Measurements from ENCODE around the gene IL17RC. TPM values are rescaled to one million over a fixed set of nuclear protein-coding genes. Genes with fewer than 3 reads are reported as not detected.

The IL17RC gene
- total RNA-seq, 120 experiments from 2014 or later: 11.3 to 43.7 (median 21.9) TPM

Other genes with a start within 250 kb of the IL17RC start
- 10 to 100 TPM in 118 of 120 experiments, 1 to 10 TPM in 2; 9.3 to 46.6 (median 24.9) TPM for gene CPNE9, start 213.3 kb upstream of the IL17RC start, total RNA-seq
- 10 to 100 TPM; 10.7 to 25.9 (median 16.3) TPM for gene BRPF1, start 185.4 kb upstream of the IL17RC start, total RNA-seq
- gene OGG1, start 167.1 kb upstream of the IL17RC start, total RNA-seq: 10 to 100 TPM; 18.6 to 54.6 (median 30.3) TPM
- 10 to 100 TPM; 23.2 to 90.8 (median 62.7) TPM for gene CAMK1, start 147.2 kb upstream of the IL17RC start, total RNA-seq
- gene TADA3, start 124.6 kb upstream of the IL17RC start, total RNA-seq: 10 to 100 TPM; 38.3 to 82.0 (median 54.2) TPM
- 100 to 1,000 TPM in 92 of 120 experiments, 10 to 100 TPM in 28; 82.2 to 149 (median 112) TPM for gene ARPC4, start 124.0 kb upstream of the IL17RC start, total RNA-seq
- 100 to 1,000 TPM in 1 of 120 experiments, 10 to 100 TPM in 119; 35.9 to 103 (median 60.7) TPM for gene TTLL3, start 106.8 kb upstream of the IL17RC start, total RNA-seq
- 10 to 100 TPM; 29.3 to 62.3 (median 44.8) TPM for gene RPUSD3, start 73.1 kb upstream of the IL17RC start, total RNA-seq
- 1 to 10 TPM in 1 of 120 experiments, under 1 TPM in 9, not detected in 110; 0.40 to 1.9 (median 0.58) TPM for gene CIDEC, start 36.8 kb upstream of the IL17RC start, total RNA-seq
- 10 to 100 TPM; 11.2 to 25.9 (median 17.3) TPM for gene JAGN1, start 26.5 kb upstream of the IL17RC start, total RNA-seq
- gene IL17RE, start 14.2 kb upstream of the IL17RC start, total RNA-seq: 1 to 10 TPM in 102 of 120 experiments, under 1 TPM in 18; 0.36 to 5.5 (median 1.5) TPM
- 100 to 1,000 TPM in 31 of 120 experiments, 10 to 100 TPM in 89; 53.2 to 167 (median 87.2) TPM for gene CRELD1, start 16.7 kb downstream of the IL17RC start, total RNA-seq
- gene PRRT3, start 35.3 kb downstream of the IL17RC start, total RNA-seq: 10 to 100 TPM; 13.3 to 49.4 (median 36.1) TPM
- gene EMC3, start 69.7 kb downstream of the IL17RC start, total RNA-seq: 10 to 100 TPM; 41.1 to 93.1 (median 69.8) TPM
- 1 to 10 TPM in 119 of 120 experiments, under 1 TPM in 1; 0.71 to 6.8 (median 2.9) TPM for gene FANCD2, start 109.3 kb downstream of the IL17RC start, total RNA-seq
- not detected for gene FANCD2OS, start 191.2 kb downstream of the IL17RC start, total RNA-seq
- 100 to 1,000 TPM in 67 of 120 experiments, 10 to 100 TPM in 53; 62.8 to 136 (median 102) TPM for gene BRK1, start 198.6 kb downstream of the IL17RC start, total RNA-seq
- 10 to 100 TPM; 33.7 to 54.9 (median 42.9) TPM for gene VHL, start 224.7 kb downstream of the IL17RC start, total RNA-seq
- 10 to 100 TPM in 9 of 120 experiments, 1 to 10 TPM in 111; 3.6 to 16.8 (median 6.7) TPM for gene IRAK2, start 247.8 kb downstream of the IL17RC start, total RNA-seq

Data from dorsolateral prefrontal cortex (tissue), 118 donors.